IPS-18a (cell line): ENCODE measurements around the gene B4GALNT4.
"Not testable (repeated sequence)": the region's sequence is repeated elsewhere in the genome, so short reads cannot be mapped to it uniquely, and the experiment has no call there.

Source experiments
- H3K27ac ChIP-seq: one replicate; pipeline ENCODE4 v1.5.1; 2013; ENCODE audit warnings: low read length
- H3K27me3 ChIP-seq: one replicate; pipeline ENCODE4 v1.6.1; 2013; ENCODE audit warnings: mild to moderate bottlenecking, low read length; ENCODE audit not compliant: control insufficient read depth, insufficient read depth
- H3K36me3 ChIP-seq: one replicate; pipeline ENCODE4 v1.6.1; 2013; ENCODE audit warnings: low read depth, low read length; ENCODE audit not compliant: control insufficient read depth
- H3K4me1 ChIP-seq: one replicate; pipeline ENCODE4 v1.6.1; 2013; ENCODE audit warnings: low read depth, low read length; ENCODE audit not compliant: control insufficient read depth
- H3K4me3 ChIP-seq: one replicate; pipeline ENCODE4 v1.5.1; 2013; ENCODE audit warnings: low read length
- H3K9ac ChIP-seq: one replicate; pipeline ENCODE4 v1.6.1; 2013; ENCODE audit warnings: mild to moderate bottlenecking, low read length, moderate library complexity
- H3K9me3 ChIP-seq: one replicate; pipeline ENCODE4 v1.6.1; 2013; ENCODE audit warnings: low read depth, low read length; ENCODE audit not compliant: control insufficient read depth

B4GALNT4 gene

GRCh38 chr11:393219-394033 is 24.1 kb downstream of the B4GALNT4 start:
- Histone ChIP-seq H3K9ac (no peak overlapping the region), H3K9me3 (no peaks in the 10 kb centered on the region), H3K27ac (no peak overlapping the region), H3K4me3 (no peak overlapping the region), H3K36me3 (no peaks in the 10 kb centered on the region), H3K27me3 (peaks cover under 1% of the 10 kb centered on the region), H3K4me1 (no peaks in the 10 kb centered on the region)

- H3K9ac ChIP-seq, result no peak within 1 kb of the TSS
- no peak within 1 kb of the TSS for H3K27ac ChIP-seq
These were observed 24.9 kb downstream of the B4GALNT4 start, which contains the start of gene PKP3 for GRCh38 chr11:394034-394857. Gene PKP3, plus strand, starts transcription at chr11:394209. Its CDS starts 84 bp downstream, at chr11:394293.

GRCh38 chr11:394858-395655 is 25.8 kb downstream of the B4GALNT4 start:
- Histone ChIP-seq H3K27ac (no peak overlapping the region), H3K36me3 (no peaks in the 10 kb centered on the region), H3K9me3 (no peaks in the 10 kb centered on the region), H3K4me1 (no peaks in the 10 kb centered on the region), H3K9ac (no peak overlapping the region), H3K4me3 (no peak overlapping the region), H3K27me3 (no peaks in the 10 kb centered on the region)

More at GRCh38 chr11:394034-394857, 24.9 kb downstream of the B4GALNT4 start, which contains the start of gene PKP3:
- Histone ChIP-seq H3K27me3 (no peaks in the 10 kb centered on the region), H3K4me1 (no peaks in the 10 kb centered on the region), H3K36me3 (no peaks in the 10 kb centered on the region), H3K9me3 (no peaks in the 10 kb centered on the region), H3K4me3 (no peak within 1 kb of the TSS)

- H3K27me3 ChIP-seq, result no peaks in the 10 kb centered on the region
- H3K36me3 ChIP-seq, result no peaks in the 10 kb centered on the region
- H3K27ac ChIP-seq, result no peak overlapping the region
- H3K4me1 ChIP-seq, result no peaks in the 10 kb centered on the region
- no peak overlapping the region for H3K9ac ChIP-seq
- H3K9me3 ChIP-seq, result no peaks in the 10 kb centered on the region
- no peak overlapping the region for H3K4me3 ChIP-seq
These were observed 26.6 kb downstream of the B4GALNT4 start for GRCh38 chr11:395866-396265.

GRCh38 chr11:396511-396947 is 27.2 kb downstream of the B4GALNT4 start:
- H3K27ac ChIP-seq, result no peak overlapping the region
- H3K4me1 ChIP-seq, result no peaks in the 10 kb centered on the region
- H3K9me3 ChIP-seq, result no peaks in the 10 kb centered on the region
- H3K27me3 ChIP-seq, result no peaks in the 10 kb centered on the region
- H3K4me3 ChIP-seq, result no peak overlapping the region
- no peaks in the 10 kb centered on the region for H3K36me3 ChIP-seq
- no peak overlapping the region for H3K9ac ChIP-seq

- no peaks in the 10 kb centered on the region for H3K9me3 ChIP-seq
- H3K4me3 ChIP-seq, result no peak overlapping the region
- no peaks in the 10 kb centered on the region for H3K4me1 ChIP-seq
- H3K36me3 ChIP-seq, result no peaks in the 10 kb centered on the region
- no peak overlapping the region for H3K27ac ChIP-seq
- H3K27me3 ChIP-seq, result no peaks in the 10 kb centered on the region
- H3K9ac ChIP-seq, result no peak overlapping the region
These were observed 27.7 kb downstream of the B4GALNT4 start for GRCh38 chr11:396948-397548.

GRCh38 chr11:398826-399225 is 29.5 kb downstream of the B4GALNT4 start:
- H3K9me3 ChIP-seq, result no peaks in the 10 kb centered on the region
- H3K9ac ChIP-seq, result no peak overlapping the region
- no peak overlapping the region for H3K27ac ChIP-seq
- no peaks in the 10 kb centered on the region for H3K36me3 ChIP-seq
- no peaks in the 10 kb centered on the region for H3K4me1 ChIP-seq
- no peaks in the 10 kb centered on the region for H3K27me3 ChIP-seq
- H3K4me3 ChIP-seq, result no peak overlapping the region

- H3K4me1 ChIP-seq, result no peaks in the 10 kb centered on the region
- H3K36me3 ChIP-seq, result no peaks in the 10 kb centered on the region
- H3K4me3 ChIP-seq, result no peak overlapping the region
- no peak overlapping the region for H3K9ac ChIP-seq
- no peak overlapping the region for H3K27ac ChIP-seq
- H3K9me3 ChIP-seq, result no peaks in the 10 kb centered on the region
- no peaks in the 10 kb centered on the region for H3K27me3 ChIP-seq
These were observed 30.5 kb downstream of the B4GALNT4 start for GRCh38 chr11:399731-400211.

- Histone ChIP-seq H3K9ac (no peak overlapping the region), H3K9me3 (no peaks in the 10 kb centered on the region), H3K4me3 (no peak overlapping the region), H3K27me3 (no peaks in the 10 kb centered on the region), H3K27ac (no peak overlapping the region), H3K4me1 (no peaks in the 10 kb centered on the region), H3K36me3 (no peaks in the 10 kb centered on the region)
These were observed 31.0 kb downstream of the B4GALNT4 start for GRCh38 chr11:400241-400689.

GRCh38 chr11:401196-401595 is 31.9 kb downstream of the B4GALNT4 start:
- not testable (repeated sequence) for H3K36me3 ChIP-seq, H3K9me3 ChIP-seq, H3K27me3 ChIP-seq, H3K4me3 ChIP-seq, H3K4me1 ChIP-seq, H3K27ac ChIP-seq, H3K9ac ChIP-seq
